Mucosa of stomach (tissue), 1 donor: ENCODE results near the gene OLFM1.

Experiments used
- H3K27me3 ChIP-seq: one replicate; pipeline ENCODE4 v1.7.0; 2013; ENCODE audit warnings: mild to moderate bottlenecking, low read length; ENCODE audit not compliant: control insufficient read depth, insufficient read depth
- H3K36me3 ChIP-seq: one replicate; pipeline ENCODE4 v1.7.0; 2013; ENCODE audit warnings: low read length; ENCODE audit not compliant: control insufficient read depth, insufficient read depth
- H3K4me1 ChIP-seq: one replicate; pipeline ENCODE4 v1.7.0; 2013; ENCODE audit warnings: mild to moderate bottlenecking, low read length; ENCODE audit not compliant: control insufficient read depth, insufficient read depth
- H3K4me3 ChIP-seq: one replicate; pipeline ENCODE4 v1.7.0; 2013; ENCODE audit warnings: low read length
- H3K9ac ChIP-seq: one replicate; pipeline ENCODE4 v1.7.0; 2013; ENCODE audit warnings: mild to moderate bottlenecking, low read length, moderate library complexity
- H3K9me3 ChIP-seq: one replicate; pipeline ENCODE4 v1.7.0; 2013; ENCODE audit warnings: mild to moderate bottlenecking, low read length, moderate library complexity; ENCODE audit not compliant: control insufficient read depth
- donor health status: Pancreatic carcinoma.

OLFM1 gene

DNA sequence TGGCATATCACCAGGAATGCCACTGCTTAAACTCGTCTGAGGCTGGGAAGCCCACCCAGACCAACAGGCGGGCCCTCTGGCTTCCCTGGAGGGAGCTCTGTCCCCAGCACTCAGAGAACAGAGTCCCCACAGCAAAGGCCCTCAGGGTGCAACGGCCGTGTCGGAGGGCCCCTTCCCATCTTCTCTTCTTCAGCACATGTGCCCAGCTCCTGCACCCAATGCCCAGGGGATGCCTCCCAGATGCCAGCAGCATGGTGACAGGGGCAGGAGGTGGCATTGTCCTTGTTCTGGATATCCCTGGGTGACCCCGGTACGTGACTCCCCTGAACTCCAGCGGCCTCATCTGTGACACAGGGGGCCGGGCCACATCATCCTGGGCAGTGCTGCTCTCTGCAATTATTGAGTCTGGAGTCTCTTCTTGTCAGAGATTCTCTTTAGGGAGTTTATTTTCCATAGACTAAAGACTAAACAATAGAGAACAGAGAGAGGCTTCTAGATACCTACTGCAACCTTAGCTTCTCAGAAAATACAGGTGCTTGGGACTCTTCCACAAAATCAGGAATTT lies 13.6 kb upstream of the OLFM1 start:
- Histone ChIP-seq H3K9ac (no peak overlapping the region), H3K9me3 (no peaks in the 10 kb centered on the region), H3K27me3 (peaks cover 39% of the 10 kb centered on the region), H3K36me3 (no peaks in the 10 kb centered on the region), H3K4me3 (no peak overlapping the region), H3K4me1 (no peaks in the 10 kb centered on the region)

DNA sequence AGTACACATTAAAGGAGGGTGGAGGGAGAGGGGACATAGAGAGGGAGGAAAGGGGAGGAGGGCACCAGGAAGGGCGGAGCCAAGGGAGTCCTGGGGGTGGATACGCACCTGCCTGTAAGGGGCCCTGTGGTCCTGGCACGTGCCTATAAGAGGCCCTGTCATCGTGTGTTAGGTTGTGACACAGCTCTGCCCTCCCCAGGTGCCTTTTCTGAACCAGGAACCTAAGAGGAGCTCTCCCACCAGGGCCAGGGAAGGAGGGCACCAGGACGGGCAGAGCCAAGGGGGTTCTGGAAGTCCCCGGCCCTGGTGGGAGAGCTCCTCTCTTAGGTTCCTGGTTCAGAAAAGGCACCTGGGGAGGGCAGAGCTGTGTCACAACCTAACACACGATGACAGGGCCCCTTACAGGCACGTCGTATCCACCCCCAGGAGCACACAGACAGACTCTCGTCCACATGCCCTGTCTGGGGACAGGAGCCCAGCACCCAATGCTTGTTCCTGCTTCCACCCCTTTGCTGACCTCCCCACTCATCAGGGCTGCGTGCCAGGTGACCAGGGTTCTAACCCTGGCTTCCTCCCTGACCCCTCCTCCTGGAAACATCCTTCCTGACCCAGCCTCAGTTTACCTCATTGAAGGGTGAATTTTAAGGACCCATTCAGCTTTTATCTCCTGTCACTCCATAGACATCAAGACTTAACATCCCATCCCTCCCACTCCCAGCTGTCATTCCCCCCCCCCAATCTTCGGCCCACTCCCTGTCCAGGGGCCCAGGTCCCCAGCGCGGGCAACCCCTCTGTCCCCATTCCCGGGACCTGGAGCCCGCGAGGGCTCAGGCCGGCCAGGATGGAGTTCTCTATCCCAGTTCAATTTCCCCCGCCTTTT lies 12.9 kb upstream of the OLFM1 start:
- Histone ChIP-seq H3K36me3 (no peaks in the 10 kb centered on the region), H3K4me1 (no peaks in the 10 kb centered on the region), H3K27me3 (peaks cover 39% of the 10 kb centered on the region), H3K4me3 (no peak overlapping the region), H3K9me3 (no peaks in the 10 kb centered on the region), H3K9ac (no peak overlapping the region)

DNA sequence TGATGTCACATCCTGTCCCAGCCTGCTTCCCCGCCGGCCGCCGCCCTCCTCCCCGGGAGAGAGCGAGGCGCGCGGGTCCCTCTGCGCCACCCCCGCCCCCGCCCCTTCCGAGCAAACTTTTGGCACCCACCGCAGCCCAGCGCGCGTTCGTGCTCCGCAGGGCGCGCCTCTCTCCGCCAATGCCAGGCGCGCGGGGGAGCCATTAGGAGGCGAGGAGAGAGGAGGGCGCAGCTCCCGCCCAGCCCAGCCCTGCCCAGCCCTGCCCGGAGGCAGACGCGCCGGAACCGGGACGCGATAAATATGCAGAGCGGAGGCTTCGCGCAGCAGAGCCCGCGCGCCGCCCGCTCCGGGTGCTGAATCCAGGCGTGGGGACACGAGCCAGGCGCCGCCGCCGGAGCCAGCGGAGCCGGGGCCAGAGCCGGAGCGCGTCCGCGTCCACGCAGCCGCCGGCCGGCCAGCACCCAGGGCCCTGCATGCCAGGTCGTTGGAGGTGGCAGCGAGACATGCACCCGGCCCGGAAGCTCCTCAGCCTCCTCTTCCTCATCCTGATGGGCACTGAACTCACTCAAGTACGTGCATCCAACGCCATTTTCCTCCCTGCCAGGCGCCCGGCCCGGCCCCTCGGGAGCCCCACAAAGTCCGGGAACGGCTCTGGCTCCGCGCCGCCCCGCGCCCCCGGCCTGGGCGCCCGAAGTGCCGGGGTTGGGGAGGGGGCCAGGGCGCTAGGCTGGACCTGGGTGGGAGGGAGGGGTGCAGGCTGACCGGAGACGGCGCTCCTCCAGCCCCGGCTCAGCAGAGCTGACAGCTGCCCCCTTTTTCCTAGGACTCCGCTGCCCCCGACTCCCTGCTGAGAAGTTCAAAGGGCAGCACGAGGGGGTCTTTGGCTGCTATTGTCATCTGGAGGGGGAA lies 12.0 kb upstream of the OLFM1 start:
- Histone ChIP-seq H3K4me1 (no peaks in the 10 kb centered on the region), H3K36me3 (no peaks in the 10 kb centered on the region), H3K9ac (no peak overlapping the region), H3K9me3 (no peaks in the 10 kb centered on the region), H3K27me3 (peaks cover 31% of the 10 kb centered on the region), H3K4me3 (no peak overlapping the region)

DNA sequence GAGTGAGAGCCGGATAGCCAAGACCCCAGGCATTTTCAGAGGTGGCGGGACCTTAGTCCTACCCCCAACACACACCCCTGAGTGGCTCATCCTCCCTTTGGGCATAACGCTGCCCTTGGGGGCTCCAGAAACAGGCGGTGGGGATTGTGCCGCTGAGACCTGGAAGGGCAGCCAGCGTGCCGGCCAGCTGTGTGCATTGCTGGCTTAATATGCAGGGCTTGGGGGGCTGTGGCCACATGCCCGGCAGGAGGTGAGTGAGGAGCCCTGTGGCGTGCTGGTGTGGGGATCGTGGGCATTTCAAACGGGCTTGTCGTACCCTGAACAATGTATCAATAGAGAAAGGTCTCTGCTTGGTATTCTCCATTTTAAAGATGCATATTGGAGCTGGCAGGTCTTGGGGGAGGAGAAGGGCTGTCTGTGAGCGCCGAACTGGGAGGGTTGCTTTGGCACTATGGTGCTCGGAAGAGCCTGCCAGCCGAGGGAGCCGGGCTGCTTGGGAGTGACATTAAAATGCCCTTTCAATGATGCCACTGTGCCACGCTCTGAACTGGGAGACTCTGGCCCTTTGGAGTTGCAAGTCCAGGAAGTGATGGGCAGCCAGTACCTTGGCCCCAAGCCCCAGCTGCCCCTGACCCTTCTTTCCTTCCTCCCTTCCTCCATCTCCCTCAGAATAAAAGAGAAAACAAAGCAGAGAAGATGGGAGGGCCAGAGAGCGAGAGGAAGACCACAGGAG lies 11.2 kb upstream of the OLFM1 start:
- Histone ChIP-seq H3K9me3 (no peaks in the 10 kb centered on the region), H3K9ac (no peak overlapping the region), H3K27me3 (peaks cover 29% of the 10 kb centered on the region), H3K36me3 (no peaks in the 10 kb centered on the region), H3K4me3 (no peak overlapping the region), H3K4me1 (no peaks in the 10 kb centered on the region)

DNA sequence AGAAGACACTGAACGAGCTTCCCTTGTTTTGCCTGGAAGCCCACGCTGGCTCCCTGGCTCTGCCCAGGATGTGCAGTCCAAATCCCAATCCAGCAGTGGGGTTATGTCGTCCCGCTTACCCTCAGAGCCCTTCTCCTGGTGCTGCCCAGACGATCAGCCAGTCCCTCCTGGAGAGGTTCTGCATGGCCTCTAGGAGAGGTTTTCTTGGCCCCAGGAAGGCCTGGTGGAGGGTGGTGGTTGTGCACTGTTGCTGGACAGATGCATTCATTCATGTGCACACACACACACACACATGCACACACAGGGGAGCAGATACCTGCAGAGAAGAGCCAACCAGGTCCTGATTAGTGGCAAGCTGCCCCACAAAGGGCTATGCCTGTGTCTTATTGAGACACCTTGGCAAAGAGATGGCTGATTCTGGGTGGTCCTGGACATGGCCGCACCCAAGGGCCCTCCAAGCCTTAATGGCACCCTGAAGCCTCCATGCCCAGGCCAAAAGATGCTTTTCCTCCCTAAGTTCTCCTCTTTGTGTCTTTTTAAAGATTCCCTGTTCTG lies 10.5 kb upstream of the OLFM1 start:
- Histone ChIP-seq H3K4me3 (no peak overlapping the region), H3K36me3 (no peaks in the 10 kb centered on the region), H3K27me3 (peaks cover 29% of the 10 kb centered on the region), H3K9ac (no peak overlapping the region), H3K9me3 (no peaks in the 10 kb centered on the region), H3K4me1 (no peaks in the 10 kb centered on the region)

DNA sequence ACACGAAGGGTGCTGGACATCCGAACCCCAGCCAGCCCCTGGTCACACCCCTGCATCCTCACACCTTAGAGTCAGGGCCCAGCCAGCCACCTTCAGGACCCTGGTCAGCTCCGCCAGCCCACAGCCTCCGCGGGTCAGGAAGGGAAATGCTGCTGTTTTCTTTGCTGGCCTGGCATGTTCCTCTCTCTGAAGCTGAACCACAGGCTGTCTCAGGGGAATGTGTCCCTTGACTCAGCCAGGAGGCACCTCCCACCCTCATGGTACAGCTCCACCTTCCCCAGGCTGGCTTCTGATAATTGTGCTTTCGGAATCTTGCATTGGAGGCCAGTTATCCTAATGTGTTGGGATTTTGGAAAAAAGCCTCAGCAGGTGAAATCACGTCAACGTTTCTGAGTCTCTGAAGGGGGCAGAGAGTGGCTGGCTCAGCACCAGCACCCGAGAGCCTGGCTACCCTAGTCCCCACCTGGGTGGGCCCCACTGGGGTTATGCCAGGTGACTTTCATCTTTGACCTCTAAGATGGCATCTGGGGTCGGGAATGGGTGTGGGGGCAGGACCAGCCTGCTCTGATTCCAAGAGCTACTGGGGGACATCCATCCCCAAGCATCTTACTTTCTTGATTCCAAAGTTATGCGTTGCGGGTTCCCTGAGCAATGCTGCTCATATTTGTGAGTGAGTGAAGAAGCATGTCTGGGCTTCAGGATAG lies 9.8 kb upstream of the OLFM1 start:
- Histone ChIP-seq H3K9ac (no peak overlapping the region), H3K27me3 (peaks cover 29% of the 10 kb centered on the region), H3K4me3 (no peak overlapping the region), H3K4me1 (no peaks in the 10 kb centered on the region), H3K36me3 (no peaks in the 10 kb centered on the region), H3K9me3 (no peaks in the 10 kb centered on the region)

DNA sequence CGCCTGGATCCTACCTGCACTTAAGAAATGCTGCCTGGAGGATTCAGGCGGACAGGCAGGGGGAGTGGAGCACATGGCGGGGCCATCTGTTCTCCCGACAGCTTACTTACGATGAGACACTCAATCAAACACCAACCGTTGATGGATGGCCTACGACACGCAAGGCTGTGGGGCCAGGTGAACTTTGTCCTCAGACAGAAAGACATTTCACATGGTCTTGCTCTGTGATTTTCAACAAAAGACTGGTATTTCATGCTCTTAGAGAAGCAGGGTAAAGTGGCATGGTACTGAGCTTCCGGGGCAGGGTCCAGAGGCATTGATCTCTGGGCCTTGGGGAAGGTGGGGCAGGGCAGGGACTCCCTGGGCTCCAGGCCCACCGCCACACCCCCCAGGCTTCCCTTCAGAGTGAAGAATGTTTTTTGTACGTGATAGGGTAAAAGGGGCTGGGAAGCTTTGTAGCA lies 9.1 kb upstream of the OLFM1 start:
- no peaks in the 10 kb centered on the region for H3K36me3 ChIP-seq
- H3K4me3 ChIP-seq: no peak overlapping the region
- H3K9ac ChIP-seq: no peak overlapping the region
- no peaks in the 10 kb centered on the region for H3K4me1 ChIP-seq
- peaks cover 32% of the 10 kb centered on the region for H3K27me3 ChIP-seq
- H3K9me3 ChIP-seq: no peaks in the 10 kb centered on the region

DNA sequence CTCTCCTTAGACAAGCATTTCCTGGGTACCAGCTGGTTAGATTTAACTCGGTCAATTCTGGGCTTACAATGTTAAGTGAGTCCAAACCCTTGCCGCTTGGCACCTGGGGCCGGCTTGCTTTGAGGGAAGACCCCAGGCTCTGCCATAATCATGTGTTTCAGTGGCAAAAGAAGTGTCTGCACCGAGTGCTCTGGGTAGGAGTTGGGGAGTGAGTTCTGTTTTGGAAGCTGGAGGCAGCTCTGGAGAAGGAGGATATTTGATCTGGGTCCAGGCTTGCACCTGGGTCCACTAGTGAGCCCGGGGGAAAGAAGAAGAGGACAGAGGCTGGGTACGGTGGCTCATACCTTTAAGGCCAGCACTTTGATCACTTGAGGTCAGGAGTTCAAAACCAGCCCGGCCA lies 8.4 kb upstream of the OLFM1 start:
- Histone ChIP-seq H3K9ac (no peak overlapping the region), H3K36me3 (no peaks in the 10 kb centered on the region), H3K4me3 (no peak overlapping the region), H3K27me3 (peaks cover 32% of the 10 kb centered on the region), H3K9me3 (no peaks in the 10 kb centered on the region), H3K4me1 (no peaks in the 10 kb centered on the region)

DNA sequence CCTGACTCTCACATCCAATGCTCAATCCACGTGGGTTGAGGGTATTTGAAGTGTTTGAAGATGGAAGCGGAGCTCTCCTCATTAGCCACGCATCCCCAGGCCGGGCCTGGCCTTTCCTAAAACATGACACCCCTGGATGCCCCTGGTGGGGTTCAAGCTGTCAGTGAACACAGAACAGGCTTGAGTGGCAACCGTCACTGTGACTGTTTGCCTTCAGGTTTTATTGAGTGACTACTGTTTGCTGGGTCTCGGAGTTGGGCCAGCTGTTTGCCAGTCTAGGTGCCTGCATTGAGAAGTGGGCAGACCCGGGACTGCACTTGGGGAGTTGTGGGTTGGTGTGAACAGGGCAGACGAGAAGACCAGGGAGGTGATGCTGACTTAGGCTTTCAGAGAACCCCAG lies 7.8 kb upstream of the OLFM1 start:
- H3K4me3 ChIP-seq: no peak overlapping the region
- H3K36me3 ChIP-seq: no peaks in the 10 kb centered on the region
- H3K27me3 ChIP-seq: peaks cover 31% of the 10 kb centered on the region
- H3K9me3 ChIP-seq: no peaks in the 10 kb centered on the region
- no peaks in the 10 kb centered on the region for H3K4me1 ChIP-seq
- no peak overlapping the region for H3K9ac ChIP-seq

DNA sequence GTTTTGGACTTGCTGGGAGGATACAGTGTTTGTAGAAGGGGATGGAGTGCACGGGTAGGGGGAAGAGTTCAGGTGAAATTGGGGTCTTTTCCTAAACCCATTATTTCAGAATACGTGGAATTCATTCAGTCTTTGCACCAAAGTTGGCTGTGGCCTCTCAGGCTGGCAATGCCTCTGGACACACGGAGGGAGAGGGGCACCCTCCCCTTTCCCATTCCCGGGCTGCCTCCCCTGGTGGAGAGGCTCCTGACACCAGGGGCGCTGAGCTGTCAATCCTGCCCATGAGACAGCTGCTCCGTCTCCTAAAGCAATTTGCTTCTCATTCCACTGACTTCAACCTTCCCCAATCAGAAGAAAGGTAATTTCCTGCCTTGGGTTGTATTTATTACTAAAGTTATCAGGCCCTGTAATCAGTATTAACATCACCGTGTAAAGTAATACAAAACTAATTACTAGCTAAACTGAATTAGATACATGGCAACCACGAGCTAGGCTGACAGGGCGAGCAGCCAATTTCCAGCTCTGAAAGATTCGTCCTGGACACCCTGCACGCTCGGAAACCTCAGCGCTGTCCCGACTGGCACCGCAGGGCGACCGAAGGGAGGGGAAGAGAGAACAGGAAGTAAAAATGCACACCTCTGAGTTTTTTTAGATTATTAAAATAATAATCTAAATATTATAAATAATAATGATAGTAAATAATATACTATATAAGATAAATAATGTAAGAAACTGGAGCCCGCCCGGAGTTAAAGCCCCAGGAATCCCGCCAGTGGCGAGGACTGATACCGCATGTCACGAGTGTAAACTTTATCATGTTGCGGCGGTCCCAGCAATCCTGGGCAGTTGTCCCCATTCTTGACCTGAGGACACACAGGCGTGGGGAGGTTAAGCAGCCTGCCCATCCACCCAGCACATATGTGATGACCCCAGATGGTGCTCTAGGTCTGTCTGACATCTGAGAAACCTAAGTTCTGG lies 6.9 kb upstream of the OLFM1 start:
- Histone ChIP-seq H3K4me1 (peaks cover 4% of the 10 kb centered on the region), H3K36me3 (no peaks in the 10 kb centered on the region), H3K9ac (no peak overlapping the region), H3K9me3 (no peaks in the 10 kb centered on the region), H3K27me3 (peaks cover 26% of the 10 kb centered on the region), H3K4me3 (no peak overlapping the region)
